ENCODE measurements around the gene PIGA. TPM values are rescaled to one million over a fixed set of nuclear protein-coding genes. Genes with fewer than 3 reads are reported as not detected.

PIGA gene
- total and polyA plus RNA-seq, 10 of the 15 experiments (the other 5 are each of a cell fraction or from before 2014, with no cell fraction given): 4.9 to 24.1 (median 11.0) TPM

- BruUV-seq (replicated peaks): no TSS peak
- intact Hi-C loops (cut with micrococcal nuclease; ENCODE audit: unreplicated experiment): no loop called here
These were observed 24.2 kb downstream of the PIGA start for GRCh38 chrX:15311119-15311518.

More at GRCh38 chrX:15311119-15311518, 24.2 kb downstream of the PIGA start:
- Histone ChIP-seq H3K4me1 (ENCODE audit: control insufficient read depth, insufficient read depth, low read length) (no peaks in the 10 kb centered on the region), H3K27ac (ENCODE audit: control insufficient read depth, insufficient read depth) (no peak overlapping the region), H4K20me1 (ENCODE audit: control insufficient read depth, insufficient read depth) (no peaks in the 10 kb centered on the region), H2AFZ (ENCODE audit: control insufficient read depth, low read depth, low read length) (no peak overlapping the region), H3K27me3 (replicated peaks in 1 of 2; ENCODE audit: control insufficient read depth in 2 of 2, insufficient read depth in 2 of 2, low read length in 1 of 2) (no peaks in the 10 kb centered on the region; a peak in 2 of 4 replicates), H3K9me3 (replicated peaks; ENCODE audit: control insufficient read depth, insufficient read depth, low read length) (no peaks in the 10 kb centered on the region), H3K79me2 (ENCODE audit: control insufficient read depth, insufficient read depth, low read length) (no peaks in the 10 kb centered on the region), H3K4me3 (no peak overlapping the region), H3K9ac (ENCODE audit: control insufficient read depth, insufficient read depth, low read length) (no peak overlapping the region), H3K36me3 (ENCODE audit: control insufficient read depth in 2 of 2, insufficient read depth in 2 of 2, low read length in 1 of 2) (no peaks in the 10 kb centered on the region), H3K4me2 (ENCODE audit: control insufficient read depth, insufficient read depth) (no peak overlapping the region)
- no peak for DNase-seq (ENCODE audit: low read depth, low spot score)
- FAIRE-seq: no peak
- WGBS (ENCODE audit: insufficient coverage, insufficient replicate concordance, low lambda C conversion rate, missing lambda C conversion rate): 27% methylated on average over 3 of the region's 3 CpGs
- no peak for ATAC-seq
- ChIA-PET CTCF (interaction anchor here (1.8 to 2.2 kb wide), 2 partner anchors 8 to 11 kb away, joined by 7 to 9 read pairs; no protein-coding TSS in a partner anchor), SMC1A (ENCODE audit: uncharacterized antibody, unreplicated experiment) (interaction anchor here (0.6 to 1.9 kb wide), 4 partner anchors 8 to 28 kb away, joined by 3 to 6 read pairs (median 3); no protein-coding TSS in a partner anchor), POLR2A (no interaction called here), RAD21 (ENCODE audit: unreplicated experiment) (no interaction called here)
- in situ Hi-C loops (cut with MboI): no loop called here
- no peak for TF ChIP-seq RBBP5 (conservative IDR thresholded peaks at IDR 0.05)
- no peak for TF ChIP-seq ETV6 (conservative IDR thresholded peaks at IDR 0.05 in 1 of 2, IDR thresholded peaks at IDR 0.05 in 1 of 2; ENCODE audit: borderline replicate concordance in 1 of 2, low read depth in 1 of 2)
- TF ChIP-seq, protein P1, sequence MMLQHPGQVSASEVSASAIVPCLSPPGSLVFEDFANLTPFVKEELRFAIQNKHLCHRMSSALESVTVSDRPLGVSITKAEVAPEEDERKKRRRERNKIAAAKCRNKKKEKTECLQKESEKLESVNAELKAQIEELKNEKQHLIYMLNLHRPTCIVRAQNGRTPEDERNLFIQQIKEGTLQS (IDR thresholded peaks at IDR 0.05; ENCODE audit: borderline replicate concordance, extremely low read depth, low read depth, low read length): no peak
- TF ChIP-seq SIN3A (IDR thresholded peaks at IDR 0.05; ENCODE audit: low read depth, low read length): no peak
- TF ChIP-seq, protein P2, sequence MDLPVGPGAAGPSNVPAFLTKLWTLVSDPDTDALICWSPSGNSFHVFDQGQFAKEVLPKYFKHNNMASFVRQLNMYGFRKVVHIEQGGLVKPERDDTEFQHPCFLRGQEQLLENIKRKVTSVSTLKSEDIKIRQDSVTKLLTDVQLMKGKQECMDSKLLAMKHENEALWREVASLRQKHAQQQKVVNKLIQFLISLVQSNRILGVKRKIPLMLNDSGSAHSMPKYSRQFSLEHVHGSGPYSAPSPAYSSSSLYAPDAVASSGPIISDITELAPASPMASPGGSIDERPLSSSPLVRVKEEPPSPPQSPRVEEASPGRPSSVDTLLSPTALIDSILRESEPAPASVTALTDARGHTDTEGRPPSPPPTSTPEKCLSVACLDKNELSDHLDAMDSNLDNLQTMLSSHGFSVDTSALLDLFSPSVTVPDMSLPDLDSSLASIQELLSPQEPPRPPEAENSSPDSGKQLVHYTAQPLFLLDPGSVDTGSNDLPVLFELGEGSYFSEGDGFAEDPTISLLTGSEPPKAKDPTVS (IDR thresholded peaks at IDR 0.05; ENCODE audit: low read depth, low read length): no peak
- TF ChIP-seq ZNF274 (IDR thresholded peaks at IDR 0.05; ENCODE audit: insufficient read depth, insufficient read length): no peak
- TF ChIP-seq KLF5 (IDR thresholded peaks at IDR 0.05; ENCODE audit: partially characterized antibody): no peak
- no peak for TF ChIP-seq TAF1 (IDR thresholded peaks at IDR 0.05; ENCODE audit: borderline replicate concordance, low read depth, low read length)
- TF ChIP-seq NR2C1 (IDR thresholded peaks at IDR 0.05): no peak
- TF ChIP-seq PAX5 (IDR thresholded peaks at IDR 0.05; ENCODE audit: borderline replicate concordance, low read depth, low read length): no peak
- no peak for TF ChIP-seq TCF3 (IDR thresholded peaks at IDR 0.05; ENCODE audit: borderline replicate concordance, insufficient read depth, low read depth, low read length)
- no peak for TF ChIP-seq HDGF (IDR thresholded peaks at IDR 0.05)
- TF ChIP-seq FOXK2 (IDR thresholded peaks at IDR 0.05): no peak
- TF ChIP-seq GATAD2B (conservative IDR thresholded peaks at IDR 0.05; ENCODE audit: low read depth): no peak
- TF ChIP-seq HCFC1 (IDR thresholded peaks at IDR 0.05; ENCODE audit: low read length): no peak
- TF ChIP-seq, protein P3, sequence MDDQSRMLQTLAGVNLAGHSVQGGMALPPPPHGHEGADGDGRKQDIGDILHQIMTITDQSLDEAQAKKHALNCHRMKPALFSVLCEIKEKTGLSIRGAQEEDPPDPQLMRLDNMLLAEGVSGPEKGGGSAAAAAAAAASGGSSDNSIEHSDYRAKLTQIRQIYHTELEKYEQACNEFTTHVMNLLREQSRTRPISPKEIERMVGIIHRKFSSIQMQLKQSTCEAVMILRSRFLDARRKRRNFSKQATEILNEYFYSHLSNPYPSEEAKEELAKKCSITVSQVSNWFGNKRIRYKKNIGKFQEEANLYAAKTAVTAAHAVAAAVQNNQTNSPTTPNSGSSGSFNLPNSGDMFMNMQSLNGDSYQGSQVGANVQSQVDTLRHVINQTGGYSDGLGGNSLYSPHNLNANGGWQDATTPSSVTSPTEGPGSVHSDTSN (IDR thresholded peaks at IDR 0.05; ENCODE audit: insufficient replicate concordance, low read depth, low read length): no peak
- TF ChIP-seq NFYB (IDR thresholded peaks at IDR 0.05; ENCODE audit: insufficient read depth, low read depth, low read length): no peak

Data from GM12878 (cell line).